DND-41 (cell line): ENCODE data around the gene PLPPR2.
"Not testable (repeated sequence)": the region's sequence is repeated elsewhere in the genome, so short reads cannot be mapped to it uniquely, and the experiment has no call there.

Source experiments
- CTCF ChIP-seq: IDR thresholded peaks from 2 replicates; pipeline ENCODE4 v1.5.1; 2012; ENCODE audit warnings: borderline replicate concordance, low read length, moderate library complexity, mild to moderate bottlenecking; ENCODE audit not compliant: poor library complexity, severe bottlenecking; ENCODE audit errors: extremely low read depth
- EZH2 ChIP-seq: IDR thresholded peaks from 3 replicates; pipeline ENCODE4 v1.6.1; 2012; ENCODE audit warnings: borderline replicate concordance, low read depth, mild to moderate bottlenecking, moderate library complexity, low read length, inconsistent platforms; ENCODE audit not compliant: severe bottlenecking

GRCh38 chr19:11333838-11334237 lies 21.4 kb upstream of the PLPPR2 start:
- TF ChIP-seq CTCF, EZH2: not testable (repeated sequence)
